ENCODE measurements around the gene GPR21. TPM values are rescaled to one million over a fixed set of nuclear protein-coding genes. Genes with fewer than 3 reads are reported as not detected.

The GPR21 gene
- total and polyA plus RNA-seq, 2 of the 13 experiments (the other 11 are each of a cell fraction or from before 2014, with no cell fraction given), result 0.29 to 0.32 TPM

DNA sequence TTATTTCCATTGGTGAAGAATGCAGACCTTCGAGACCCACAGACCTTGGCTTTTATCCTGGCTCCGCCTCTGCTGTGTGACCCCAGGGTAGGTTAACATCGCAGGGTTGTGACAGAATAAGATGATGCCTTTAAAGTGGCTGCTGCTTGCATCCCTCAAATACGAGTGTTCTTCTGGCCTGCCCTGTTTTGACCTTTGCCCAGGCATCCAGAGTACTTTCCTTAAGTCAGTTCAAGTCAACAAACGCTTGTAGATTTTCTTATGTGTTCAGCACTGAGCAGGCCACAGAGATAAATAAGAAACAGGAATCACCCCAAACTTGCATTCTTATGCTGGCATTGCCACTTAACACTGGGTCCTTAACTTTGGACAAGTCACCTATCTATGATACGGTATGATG is 50.2 kb downstream of the GPR21 start:
- no peak for DNase-seq (ENCODE audit: low spot score)
- no peak for FAIRE-seq
- H3K4me3 ChIP-seq (replicated peaks in 1 of 3; ENCODE audit: insufficient read depth in 1 of 3, low read depth in 2 of 3, low read length in 3 of 3), result no peak overlapping the region
- in situ Hi-C loops (cut with HindIII; ENCODE audit: extremely low pct_ligation_motif_present, low pct_unique_long_range_greater_than_20kb), result loop anchor here (5.0 kb wide), 2 partner anchors 144 to 269 kb away; no protein-coding TSS in a partner anchor
- no peak overlapping the region for H3K4me2 ChIP-seq (ENCODE audit: low read depth, low read length)
- H3K9ac ChIP-seq (ENCODE audit: insufficient read depth, low read depth, low read length), result no peak overlapping the region
- CTCF ChIA-PET (ENCODE audit: low intra/inter-chr PET ratio, low total read pairs), result no interaction called here
- no peaks in the 10 kb centered on the region for H4K20me1 ChIP-seq (ENCODE audit: insufficient read depth, low read length)
- no peaks in the 10 kb centered on the region for H3K79me2 ChIP-seq (ENCODE audit: insufficient read depth, low read length)
- H3K27me3 ChIP-seq (ENCODE audit: control insufficient read depth in 1 of 2, insufficient read depth in 2 of 2, low read length in 2 of 2), result no peaks in the 10 kb centered on the region
- POLR2A ChIA-PET, result no interaction called here
- H3K27ac ChIP-seq (ENCODE audit: extremely low read length, insufficient read depth, low read length), result no peak overlapping the region
- H3K36me3 ChIP-seq (replicated peaks in 1 of 2; ENCODE audit: control insufficient read depth in 1 of 2, insufficient read depth in 2 of 2, low read length in 2 of 2), result peaks cover 8 to 38% of the 10 kb centered on the region in 2 experiments; a peak in 4 of 5 replicates
- ATAC-seq, result no peak
- H3K9me3 ChIP-seq (ENCODE audit: low read length), result no peaks in the 10 kb centered on the region
- BruUV-seq (replicated peaks), result no TSS peak
- no peak overlapping the region for H2AFZ ChIP-seq (ENCODE audit: low read length)
- intact Hi-C loops (cut with micrococcal nuclease; ENCODE audit: unreplicated experiment), result loop anchor here (10.0 kb wide), 1 partner anchor 241 kb away; no protein-coding TSS in a partner anchor
- WGBS (ENCODE audit: low lambda C conversion rate), result 75% methylated on average over 6 of the region's 6 CpGs
- H3K4me1 ChIP-seq (ENCODE audit: insufficient read depth, low read length), result peaks cover 40% of the 10 kb centered on the region
- TF ChIP-seq, protein P1, sequence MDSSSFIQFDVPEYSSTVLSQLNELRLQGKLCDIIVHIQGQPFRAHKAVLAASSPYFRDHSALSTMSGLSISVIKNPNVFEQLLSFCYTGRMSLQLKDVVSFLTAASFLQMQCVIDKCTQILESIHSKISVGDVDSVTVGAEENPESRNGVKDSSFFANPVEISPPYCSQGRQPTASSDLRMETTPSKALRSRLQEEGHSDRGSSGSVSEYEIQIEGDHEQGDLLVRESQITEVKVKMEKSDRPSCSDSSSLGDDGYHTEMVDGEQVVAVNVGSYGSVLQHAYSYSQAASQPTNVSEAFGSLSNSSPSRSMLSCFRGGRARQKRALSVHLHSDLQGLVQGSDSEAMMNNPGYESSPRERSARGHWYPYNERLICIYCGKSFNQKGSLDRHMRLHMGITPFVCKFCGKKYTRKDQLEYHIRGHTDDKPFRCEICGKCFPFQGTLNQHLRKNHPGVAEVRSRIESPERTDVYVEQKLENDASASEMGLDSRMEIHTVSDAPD (CRISPR knock-in tag; IDR thresholded peaks at IDR 0.05), result no peak
- no peak for TF ChIP-seq ZNF780A (CRISPR knock-in tag; IDR thresholded peaks at IDR 0.05)
- TF ChIP-seq, protein P2, sequence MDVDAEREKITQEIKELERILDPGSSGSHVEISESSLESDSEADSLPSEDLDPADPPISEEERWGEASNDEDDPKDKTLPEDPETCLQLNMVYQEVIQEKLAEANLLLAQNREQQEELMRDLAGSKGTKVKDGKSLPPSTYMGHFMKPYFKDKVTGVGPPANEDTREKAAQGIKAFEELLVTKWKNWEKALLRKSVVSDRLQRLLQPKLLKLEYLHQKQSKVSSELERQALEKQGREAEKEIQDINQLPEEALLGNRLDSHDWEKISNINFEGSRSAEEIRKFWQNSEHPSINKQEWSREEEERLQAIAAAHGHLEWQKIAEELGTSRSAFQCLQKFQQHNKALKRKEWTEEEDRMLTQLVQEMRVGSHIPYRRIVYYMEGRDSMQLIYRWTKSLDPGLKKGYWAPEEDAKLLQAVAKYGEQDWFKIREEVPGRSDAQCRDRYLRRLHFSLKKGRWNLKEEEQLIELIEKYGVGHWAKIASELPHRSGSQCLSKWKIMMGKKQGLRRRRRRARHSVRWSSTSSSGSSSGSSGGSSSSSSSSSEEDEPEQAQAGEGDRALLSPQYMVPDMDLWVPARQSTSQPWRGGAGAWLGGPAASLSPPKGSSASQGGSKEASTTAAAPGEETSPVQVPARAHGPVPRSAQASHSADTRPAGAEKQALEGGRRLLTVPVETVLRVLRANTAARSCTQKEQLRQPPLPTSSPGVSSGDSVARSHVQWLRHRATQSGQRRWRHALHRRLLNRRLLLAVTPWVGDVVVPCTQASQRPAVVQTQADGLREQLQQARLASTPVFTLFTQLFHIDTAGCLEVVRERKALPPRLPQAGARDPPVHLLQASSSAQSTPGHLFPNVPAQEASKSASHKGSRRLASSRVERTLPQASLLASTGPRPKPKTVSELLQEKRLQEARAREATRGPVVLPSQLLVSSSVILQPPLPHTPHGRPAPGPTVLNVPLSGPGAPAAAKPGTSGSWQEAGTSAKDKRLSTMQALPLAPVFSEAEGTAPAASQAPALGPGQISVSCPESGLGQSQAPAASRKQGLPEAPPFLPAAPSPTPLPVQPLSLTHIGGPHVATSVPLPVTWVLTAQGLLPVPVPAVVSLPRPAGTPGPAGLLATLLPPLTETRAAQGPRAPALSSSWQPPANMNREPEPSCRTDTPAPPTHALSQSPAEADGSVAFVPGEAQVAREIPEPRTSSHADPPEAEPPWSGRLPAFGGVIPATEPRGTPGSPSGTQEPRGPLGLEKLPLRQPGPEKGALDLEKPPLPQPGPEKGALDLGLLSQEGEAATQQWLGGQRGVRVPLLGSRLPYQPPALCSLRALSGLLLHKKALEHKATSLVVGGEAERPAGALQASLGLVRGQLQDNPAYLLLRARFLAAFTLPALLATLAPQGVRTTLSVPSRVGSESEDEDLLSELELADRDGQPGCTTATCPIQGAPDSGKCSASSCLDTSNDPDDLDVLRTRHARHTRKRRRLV (CRISPR knock-in tag; IDR thresholded peaks at IDR 0.05), result no peak
- no peak for TF ChIP-seq U2AF1 (optimal IDR thresholded peaks at IDR 0.05; ENCODE audit: low read depth, low read length)
- no peak for TF ChIP-seq ZNF33B (CRISPR knock-in tag; IDR thresholded peaks at IDR 0.05)
- no peak for TF ChIP-seq ZNF891 (CRISPR knock-in tag; IDR thresholded peaks at IDR 0.05)
- TF ChIP-seq ZNF367 (CRISPR knock-in tag; IDR thresholded peaks at IDR 0.05; ENCODE audit: borderline replicate concordance), result no peak
- TF ChIP-seq ZNF792 (CRISPR knock-in tag; IDR thresholded peaks at IDR 0.05), result no peak
- TF ChIP-seq ZNF432 (CRISPR knock-in tag; IDR thresholded peaks at IDR 0.05; ENCODE audit: borderline replicate concordance), result no peak
- TF ChIP-seq ZZZ3 (CRISPR knock-in tag; IDR thresholded peaks at IDR 0.05; ENCODE audit: borderline replicate concordance), result no peak
- TF ChIP-seq, protein P3, sequence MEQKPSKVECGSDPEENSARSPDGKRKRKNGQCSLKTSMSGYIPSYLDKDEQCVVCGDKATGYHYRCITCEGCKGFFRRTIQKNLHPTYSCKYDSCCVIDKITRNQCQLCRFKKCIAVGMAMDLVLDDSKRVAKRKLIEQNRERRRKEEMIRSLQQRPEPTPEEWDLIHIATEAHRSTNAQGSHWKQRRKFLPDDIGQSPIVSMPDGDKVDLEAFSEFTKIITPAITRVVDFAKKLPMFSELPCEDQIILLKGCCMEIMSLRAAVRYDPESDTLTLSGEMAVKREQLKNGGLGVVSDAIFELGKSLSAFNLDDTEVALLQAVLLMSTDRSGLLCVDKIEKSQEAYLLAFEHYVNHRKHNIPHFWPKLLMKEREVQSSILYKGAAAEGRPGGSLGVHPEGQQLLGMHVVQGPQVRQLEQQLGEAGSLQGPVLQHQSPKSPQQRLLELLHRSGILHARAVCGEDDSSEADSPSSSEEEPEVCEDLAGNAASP (CRISPR knock-in tag; IDR thresholded peaks at IDR 0.05; ENCODE audit: borderline replicate concordance), result no peak
- no peak for TF ChIP-seq CBX5 (CRISPR knock-in tag; IDR thresholded peaks at IDR 0.05; ENCODE audit: borderline replicate concordance)
- TF ChIP-seq, protein P4, sequence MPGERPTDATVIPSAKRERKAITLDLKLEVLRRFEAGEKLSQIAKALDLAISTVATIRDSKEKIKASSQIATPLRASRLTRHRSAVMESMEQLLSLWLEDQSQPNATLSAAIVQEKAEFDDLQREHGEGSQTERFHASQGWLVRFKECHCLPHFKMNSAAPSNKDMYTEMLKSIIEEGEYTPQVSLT (CRISPR knock-in tag; IDR thresholded peaks at IDR 0.05; ENCODE audit: borderline replicate concordance, low read depth), result no peak
- TF ChIP-seq ZSCAN30 (CRISPR knock-in tag; IDR thresholded peaks at IDR 0.05), result no peak
- no peak for TF ChIP-seq CBX2 (IDR thresholded peaks at IDR 0.05; ENCODE audit: low read depth, low read length)
- no peak for TF ChIP-seq CBX2 (CRISPR knock-in tag; IDR thresholded peaks at IDR 0.05; ENCODE audit: low read depth)
